Prostate gland (tissue), 2 donors: ENCODE data around the gene STARD9. TPM values are rescaled to one million over a fixed set of nuclear protein-coding genes. Genes with fewer than 3 reads are reported as not detected.

Source experiments
- DNase-seq: peaks from one replicate; pipeline ENCODE4 v3.0.0-alpha.2; 2019; ENCODE audit warnings: low spot score
- H3K27ac ChIP-seq, 2 donors: fragments of 200-600 bp; sonication (generic); 2 replicates each; pipeline ENCODE4 v1.5.1; 2017 to 2019
- H3K27me3 ChIP-seq: fragments of 200-600 bp; sonication (generic); replicated peaks from 2 replicates; pipeline ENCODE4 v1.5.1; 2019; ENCODE audit not compliant: insufficient read depth
- H3K36me3 ChIP-seq, 2 donors: fragments of 200-600 bp; sonication (generic); 1 replicate in 1 of 2; 2 replicates in 1 of 2; pipeline versions ENCODE4 v1.5.1 to v1.8.1; 2017 to 2019
- H3K4me1 ChIP-seq: fragments of 200-600 bp; sonication (generic); replicated peaks from 2 replicates; pipeline ENCODE4 v1.5.1; 2019
- H3K4me3 ChIP-seq, 2 donors: fragments of 200-600 bp; sonication (generic); 2 replicates each; pipeline ENCODE4 v1.5.1; 2017 to 2019
- H3K9me3 ChIP-seq: fragments of 200-600 bp; sonication (generic); 2 replicates; pipeline ENCODE4 v1.5.1; 2017
- CTCF ChIP-seq, 4 experiments: fragments of 200-600 bp in 2 of 4; fragments of 450-650 bp in 2 of 4; sonication (generic) in 2 of 4; IDR thresholded peaks; 1 replicate in 3 of 4; 2 replicates in 1 of 4; pipeline ENCODE4 v1.5.1; 2016 to 2019; ENCODE audit warnings: antibody characterized with exemption in 4 of 4, mild to moderate bottlenecking in 2 of 4, moderate library complexity in 2 of 4
- POLR2A ChIP-seq: fragments of 450-650 bp; IDR thresholded peaks from one replicate; pipeline ENCODE4 v1.6.1; 2016; ENCODE audit warnings: antibody characterized with exemption, mild to moderate bottlenecking
- POLR2AphosphoS5 ChIP-seq: sonication (generic); formaldehyde crosslinking; IDR thresholded peaks from one replicate; pipeline ENCODE4 v1.6.1; 2017; ENCODE audit warnings: antibody characterized with exemption
- WGBS: methylation state at CpG from one replicate; pipeline ENCODE4 v1.1.5; 2018; 5-methylcytosine and 5-hydroxymethylcytosine counted together
- intact Hi-C: fragments of 100-400 bp; cut with DNase I; formaldehyde crosslinking; loops from one replicate; pipeline ENCODE4 v1.14.2; 2022
- total RNA-seq, 2 donors: library from RNA; depleted of rRNA; stranded (reverse); fragments of >200 nt; gene quantifications; one replicate each; pipeline ENCODE4 v1.1.0, GENCODE V29; 2016

The STARD9 gene
- total RNA-seq, 2 donors from 2014 or later, result 2.6 to 45.8 TPM

- Histone ChIP-seq H3K4me1 (no peaks in the 10 kb centered on the region), H3K9me3 (no peaks in the 10 kb centered on the region), H3K27ac (no peak overlapping the region), H3K27me3 (no peaks in the 10 kb centered on the region), H3K36me3 (peaks cover 15 to 37% of the 10 kb centered on the region in 2 donors), H3K4me3 (no peak overlapping the region)
- intact Hi-C loops, result no loop called here
- TF ChIP-seq POLR2A (no peak), CTCF (IDR thresholded peaks at IDR 0.05) (no peak), POLR2AphosphoS5 (no peak)
- no peak for DNase-seq
- WGBS, result 93% methylated on average over 7 of the region's 7 CpGs
Observed at GRCh38 chr15:42729409-42729808, 154.0 kb downstream of the STARD9 start.

GRCh38 chr15:42730135-42730534 is 154.7 kb downstream of the STARD9 start:
- Histone ChIP-seq H3K4me3 (no peak overlapping the region), H3K4me1 (no peaks in the 10 kb centered on the region), H3K9me3 (no peaks in the 10 kb centered on the region), H3K36me3 (peaks cover 13 to 37% of the 10 kb centered on the region in 2 donors), H3K27ac (no peak overlapping the region), H3K27me3 (no peaks in the 10 kb centered on the region)
- DNase-seq, result no peak
- TF ChIP-seq CTCF (IDR thresholded peaks at IDR 0.05) (no peak), POLR2AphosphoS5 (no peak), POLR2A (no peak)
- WGBS, result 85% methylated on average over 8 of the region's 8 CpGs
- intact Hi-C loops, result loop anchor here (10.0 kb wide), 1 partner anchor 195 kb away; the partner anchor contains the start of gene TTBK2

- Histone ChIP-seq H3K4me3 (no peak overlapping the region), H3K36me3 (peaks cover 9 to 37% of the 10 kb centered on the region in 2 donors), H3K27ac (no peak overlapping the region), H3K9me3 (no peaks in the 10 kb centered on the region), H3K4me1 (no peaks in the 10 kb centered on the region), H3K27me3 (no peaks in the 10 kb centered on the region)
- TF ChIP-seq CTCF (IDR thresholded peaks at IDR 0.05) (no peak), POLR2AphosphoS5 (no peak)
- no peak for DNase-seq
- intact Hi-C loops, result loop anchor here (10.0 kb wide), 1 partner anchor 194 kb away; the partner anchor contains the start of gene TTBK2
- WGBS, result 95% methylated on average over 14 of the region's 14 CpGs
Observed at GRCh38 chr15:42730536-42730935, 155.1 kb downstream of the STARD9 start.

GRCh38 chr15:42731461-42731860 is 156.1 kb downstream of the STARD9 start:
- no peaks in the 10 kb centered on the region for H3K27me3 ChIP-seq
- intact Hi-C loops, result loop anchor here (10.0 kb wide), 1 partner anchor 193 kb away; the partner anchor contains the start of gene TTBK2
- H3K4me3 ChIP-seq, result no peak overlapping the region
- DNase-seq, result no peak
- H3K4me1 ChIP-seq, result no peaks in the 10 kb centered on the region
- WGBS, result 82% methylated on average over 6 of the region's 6 CpGs
- no peak overlapping the region for H3K27ac ChIP-seq
- peaks cover 9 to 37% of the 10 kb centered on the region in 2 donors for H3K36me3 ChIP-seq
- TF ChIP-seq POLR2A, result no peak
- TF ChIP-seq POLR2AphosphoS5, result no peak
- TF ChIP-seq CTCF (IDR thresholded peaks at IDR 0.05), result no peak
- no peaks in the 10 kb centered on the region for H3K9me3 ChIP-seq

GRCh38 chr15:42732095-42732827 is 156.9 kb downstream of the STARD9 start:
- WGBS, result 83% methylated on average over 15 of the region's 15 CpGs
- Histone ChIP-seq H3K36me3 (peaks cover 9 to 34% of the 10 kb centered on the region in 2 donors), H3K27ac (no peak overlapping the region), H3K4me3 (no peak overlapping the region), H3K27me3 (no peaks in the 10 kb centered on the region), H3K9me3 (no peaks in the 10 kb centered on the region), H3K4me1 (no peaks in the 10 kb centered on the region)
- intact Hi-C loops, result loop anchor here (10.0 kb wide), 1 partner anchor 193 kb away; the partner anchor contains the start of gene TTBK2
- TF ChIP-seq POLR2A (no peak), POLR2AphosphoS5 (no peak), CTCF (IDR thresholded peaks at IDR 0.05) (no peak)
- DNase-seq, result no peak
